ENCODE results near the gene BHLHE23.

BHLHE23 gene

GRCh38 chr20:63014710-63015109 is 7.9 kb upstream of the BHLHE23 start (continued):
- TF ChIP-seq, protein P1, sequence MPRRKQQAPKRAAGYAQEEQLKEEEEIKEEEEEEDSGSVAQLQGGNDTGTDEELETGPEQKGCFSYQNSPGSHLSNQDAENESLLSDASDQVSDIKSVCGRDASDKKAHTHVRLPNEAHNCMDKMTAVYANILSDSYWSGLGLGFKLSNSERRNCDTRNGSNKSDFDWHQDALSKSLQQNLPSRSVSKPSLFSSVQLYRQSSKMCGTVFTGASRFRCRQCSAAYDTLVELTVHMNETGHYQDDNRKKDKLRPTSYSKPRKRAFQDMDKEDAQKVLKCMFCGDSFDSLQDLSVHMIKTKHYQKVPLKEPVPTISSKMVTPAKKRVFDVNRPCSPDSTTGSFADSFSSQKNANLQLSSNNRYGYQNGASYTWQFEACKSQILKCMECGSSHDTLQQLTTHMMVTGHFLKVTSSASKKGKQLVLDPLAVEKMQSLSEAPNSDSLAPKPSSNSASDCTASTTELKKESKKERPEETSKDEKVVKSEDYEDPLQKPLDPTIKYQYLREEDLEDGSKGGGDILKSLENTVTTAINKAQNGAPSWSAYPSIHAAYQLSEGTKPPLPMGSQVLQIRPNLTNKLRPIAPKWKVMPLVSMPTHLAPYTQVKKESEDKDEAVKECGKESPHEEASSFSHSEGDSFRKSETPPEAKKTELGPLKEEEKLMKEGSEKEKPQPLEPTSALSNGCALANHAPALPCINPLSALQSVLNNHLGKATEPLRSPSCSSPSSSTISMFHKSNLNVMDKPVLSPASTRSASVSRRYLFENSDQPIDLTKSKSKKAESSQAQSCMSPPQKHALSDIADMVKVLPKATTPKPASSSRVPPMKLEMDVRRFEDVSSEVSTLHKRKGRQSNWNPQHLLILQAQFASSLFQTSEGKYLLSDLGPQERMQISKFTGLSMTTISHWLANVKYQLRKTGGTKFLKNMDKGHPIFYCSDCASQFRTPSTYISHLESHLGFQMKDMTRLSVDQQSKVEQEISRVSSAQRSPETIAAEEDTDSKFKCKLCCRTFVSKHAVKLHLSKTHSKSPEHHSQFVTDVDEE (CRISPR knock-in tag; IDR thresholded peaks at IDR 0.05): no peak
- TF ChIP-seq CSDC2 (CRISPR knock-in tag; IDR thresholded peaks at IDR 0.05) (no peak), ZNF8 (CRISPR knock-in tag; IDR thresholded peaks at IDR 0.05) (no peak)

- no peak for ATAC-seq
- TF ChIP-seq RARB (CRISPR knock-in tag; IDR thresholded peaks at IDR 0.05): no peak
- TF ChIP-seq TCF4 (CRISPR knock-in tag; IDR thresholded peaks at IDR 0.05; ENCODE audit: borderline replicate concordance): no peak
- TF ChIP-seq POU6F1 (CRISPR knock-in tag; IDR thresholded peaks at IDR 0.05; ENCODE audit: borderline replicate concordance, low read depth): no peak
- no peak for TF ChIP-seq OSR1 (CRISPR knock-in tag; IDR thresholded peaks at IDR 0.05)
- TF ChIP-seq CREB5 (CRISPR knock-in tag; IDR thresholded peaks at IDR 0.05; ENCODE audit: low read depth): no peak
- no peak for TF ChIP-seq ZNF70 (CRISPR knock-in tag; IDR thresholded peaks at IDR 0.05)
- no peak for TF ChIP-seq ZFP30 (CRISPR knock-in tag; IDR thresholded peaks at IDR 0.05)
Measured at GRCh38 chr20:63014287-63014686, 7.5 kb upstream of the BHLHE23 start.

DNA sequence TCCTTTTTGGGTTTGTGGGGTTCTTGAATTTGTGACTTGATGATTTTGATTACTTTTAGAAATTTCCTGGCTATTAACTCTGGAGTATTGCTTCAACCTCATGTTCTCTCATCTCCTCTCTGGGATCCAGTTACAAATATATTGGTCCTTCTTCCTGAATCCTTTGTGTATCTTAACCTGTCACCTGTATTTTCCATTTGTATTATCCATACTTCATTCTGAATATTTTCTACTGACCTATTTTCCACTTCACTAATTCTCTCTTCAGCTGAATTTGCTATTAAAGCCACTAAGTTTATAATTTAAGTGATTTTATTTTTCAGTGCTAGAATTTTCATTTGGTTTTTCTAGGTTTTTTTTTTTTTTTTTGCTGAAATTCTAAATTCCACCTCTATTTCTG is 6.4 kb upstream of the BHLHE23 start:
- TF ChIP-seq ZFP30 (CRISPR knock-in tag; IDR thresholded peaks at IDR 0.05) (peak; percentile 85), CREB5 (CRISPR knock-in tag; IDR thresholded peaks at IDR 0.05; ENCODE audit: low read depth) (no peak)
- ATAC-seq: no peak

DNA sequence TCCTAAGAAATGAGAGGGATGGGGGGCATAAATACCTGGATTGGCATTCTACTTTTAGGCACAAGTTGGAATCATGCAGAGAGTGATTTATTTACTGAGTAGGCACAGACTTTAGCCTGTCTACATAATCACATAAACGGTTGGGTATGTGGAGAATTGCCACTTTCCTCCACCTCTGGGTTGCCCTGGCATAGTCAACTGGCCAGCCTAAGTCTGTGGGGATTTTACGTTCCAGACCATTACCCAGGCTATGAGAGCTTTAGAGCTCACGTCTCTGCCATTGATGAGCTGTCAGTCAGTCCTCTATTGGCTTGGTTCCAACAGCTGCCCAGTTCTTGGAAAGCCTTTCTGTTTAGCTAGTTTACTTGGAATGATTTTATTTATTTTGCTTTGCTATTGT is 5.0 kb upstream of the BHLHE23 start:
- no peak for TF ChIP-seq BACH2 (CRISPR knock-in tag; IDR thresholded peaks at IDR 0.05; ENCODE audit: borderline replicate concordance)
- no peak for TF ChIP-seq OSR1 (CRISPR knock-in tag; IDR thresholded peaks at IDR 0.05)
- TF ChIP-seq ZNF70 (CRISPR knock-in tag; IDR thresholded peaks at IDR 0.05): no peak
- no peak for TF ChIP-seq ZNF565 (CRISPR knock-in tag; conservative IDR thresholded peaks at IDR 0.05; ENCODE audit: low read depth)
- TF ChIP-seq ARNTL (CRISPR knock-in tag; IDR thresholded peaks at IDR 0.05; ENCODE audit: borderline replicate concordance, low read depth): no peak
- TF ChIP-seq ZFP3 (CRISPR knock-in tag; IDR thresholded peaks at IDR 0.05): no peak
- TF ChIP-seq CSDC2 (CRISPR knock-in tag; IDR thresholded peaks at IDR 0.05): no peak
- TF ChIP-seq, protein P1 (CRISPR knock-in tag; IDR thresholded peaks at IDR 0.05): no peak
- no peak for TF ChIP-seq PATZ1 (CRISPR knock-in tag; IDR thresholded peaks at IDR 0.05; ENCODE audit: borderline replicate concordance)
- no peak for TF ChIP-seq CREB5 (CRISPR knock-in tag; IDR thresholded peaks at IDR 0.05; ENCODE audit: low read depth)
- no peak for TF ChIP-seq GLIS3 (CRISPR knock-in tag; IDR thresholded peaks at IDR 0.05)
- TF ChIP-seq ZFP30 (CRISPR knock-in tag; IDR thresholded peaks at IDR 0.05): no peak
- TF ChIP-seq RARB (CRISPR knock-in tag; IDR thresholded peaks at IDR 0.05): no peak
- no peak for TF ChIP-seq ZNF8 (CRISPR knock-in tag; IDR thresholded peaks at IDR 0.05)
- TF ChIP-seq ESRRG (CRISPR knock-in tag; IDR thresholded peaks at IDR 0.05): no peak
- ATAC-seq: no peak
